HCEC 1CT (cell line): ENCODE results near the gene SLC6A19.

Experiments
- DNase-seq: peaks from one replicate; pipeline ENCODE4 v3.0.0-alpha.2; 2017

The SLC6A19 gene

DNA sequence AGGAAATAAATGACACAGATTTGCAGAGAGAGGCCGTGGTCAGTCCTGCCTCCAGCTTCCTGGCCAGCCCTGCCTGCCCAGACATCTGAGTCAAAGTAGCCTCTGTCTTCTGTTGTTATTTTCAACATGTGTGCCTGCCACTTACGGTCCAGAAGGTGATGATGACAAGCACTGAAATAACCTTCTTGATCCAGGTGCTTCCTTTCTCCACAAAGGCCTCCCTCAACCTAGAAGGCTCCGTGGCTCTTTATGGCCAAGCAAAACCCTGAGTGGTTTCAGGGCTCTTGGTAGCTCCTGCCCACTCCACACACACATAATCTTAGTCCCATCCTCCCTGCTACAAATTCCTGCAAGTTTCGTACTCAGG, 34.1 kb upstream of the SLC6A19 start:
- DNase-seq: no peak

DNA sequence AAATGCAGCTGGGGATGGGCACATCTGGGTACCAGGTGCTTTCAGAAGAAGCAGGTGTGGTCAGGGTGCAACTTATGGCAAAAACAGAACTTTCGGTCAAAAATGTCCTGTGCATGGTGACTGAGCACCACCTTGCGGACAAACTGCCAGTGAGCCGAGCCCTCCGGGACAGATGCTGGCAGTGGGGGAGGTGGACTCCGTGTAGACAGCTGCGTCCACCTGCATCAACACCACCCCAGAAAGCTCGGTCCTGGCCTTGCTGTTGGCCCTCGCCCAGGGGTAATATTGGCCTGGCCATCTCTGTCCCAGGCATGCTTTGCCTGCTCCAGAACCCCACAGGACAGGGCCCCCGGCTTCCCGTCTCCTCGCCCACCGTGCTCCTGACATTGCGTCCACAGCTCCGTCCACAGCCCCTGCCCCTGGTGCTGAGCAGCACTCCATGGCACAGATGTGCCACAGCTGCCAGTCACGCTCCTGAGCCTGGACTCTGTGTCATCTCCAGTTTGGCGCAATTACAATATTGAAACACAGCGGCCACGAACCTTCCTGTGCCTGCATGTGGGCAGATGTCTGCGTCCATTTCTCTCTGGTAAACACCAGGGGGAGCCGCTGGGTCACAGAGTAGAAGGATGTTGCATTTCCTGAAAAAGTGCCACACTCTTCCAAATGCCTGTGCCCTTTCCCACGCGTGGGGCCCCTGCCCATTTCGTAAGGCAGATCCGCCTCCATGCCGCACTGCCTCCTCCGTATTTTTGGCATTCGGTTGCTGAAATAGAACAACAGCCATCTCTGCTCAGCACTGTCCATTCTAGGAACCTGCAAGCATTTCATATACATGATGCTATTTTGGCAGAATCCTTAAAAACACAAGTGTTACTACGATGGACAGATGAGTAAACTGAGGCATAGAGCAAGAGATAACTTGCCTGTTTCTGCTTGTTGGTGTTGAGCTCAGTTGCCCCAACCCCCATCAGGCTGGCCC, 33.4 kb upstream of the SLC6A19 start:
- DNase-seq: peak; percentile 59

DNA sequence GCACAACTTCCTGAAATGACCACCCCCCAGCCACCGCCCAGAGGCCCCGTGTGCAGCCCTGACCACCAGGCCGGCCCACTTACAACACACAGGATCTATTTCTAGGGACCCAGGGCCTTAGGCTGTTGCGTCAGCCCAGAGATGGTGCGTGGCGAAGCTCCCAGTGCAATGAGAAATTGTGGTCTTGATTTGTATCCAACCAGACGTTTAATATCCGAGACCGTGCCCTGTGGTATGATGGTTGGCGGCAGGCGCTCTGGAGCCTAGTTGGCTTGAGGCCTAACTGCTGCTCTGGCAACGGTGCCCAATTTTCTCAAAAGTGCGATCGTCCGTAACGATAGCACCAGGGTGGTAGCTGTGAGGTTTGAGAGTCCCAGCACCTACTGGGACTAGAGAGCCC, 32.6 kb upstream of the SLC6A19 start:
- DNase-seq: no peak

GRCh38 chr5:1169211-1170115, 31.9 kb upstream of the SLC6A19 start:
- DNase-seq: no peak

GRCh38 chr5:1171340-1171941, 30.0 kb upstream of the SLC6A19 start:
- DNase-seq: no peak

- DNase-seq: no peak
These were observed 29.3 kb upstream of the SLC6A19 start for GRCh38 chr5:1172007-1172581.

DNA sequence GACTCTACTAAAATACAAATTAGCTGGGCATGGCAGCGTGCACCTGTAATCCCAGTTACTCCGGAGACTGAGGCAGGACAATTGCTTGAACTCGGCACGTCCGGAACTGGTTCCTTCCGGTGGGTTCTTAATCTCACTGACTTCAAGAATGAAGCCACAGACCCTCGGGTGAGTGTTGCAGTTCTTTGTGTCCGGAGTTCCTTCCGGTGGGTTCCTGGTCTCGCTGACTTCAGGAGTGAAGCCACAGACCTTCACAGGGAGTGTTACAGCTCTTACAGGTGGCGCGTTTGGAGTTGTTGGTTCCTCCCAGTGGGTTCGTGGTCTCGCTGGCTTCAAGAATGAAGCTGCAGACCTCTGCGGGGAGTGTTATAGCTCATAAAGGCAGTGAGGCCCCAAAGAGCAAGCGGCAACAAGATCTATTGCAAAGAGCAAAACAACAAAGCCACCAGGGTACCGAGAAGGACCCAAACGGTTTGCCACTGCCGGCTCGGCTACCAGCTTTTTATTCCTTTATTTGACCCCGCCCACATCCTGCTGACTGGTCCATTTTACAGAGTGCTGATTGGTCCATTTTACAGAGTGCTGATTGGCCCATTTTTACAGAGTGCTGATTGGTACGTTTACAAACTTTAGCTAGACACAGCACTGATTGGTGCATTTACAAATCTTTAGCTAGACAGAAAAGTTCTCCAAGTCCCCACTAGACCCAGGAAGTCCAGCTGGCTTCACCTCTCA, 28.6 kb upstream of the SLC6A19 start:
- no peak for DNase-seq

- no peak for DNase-seq
These were observed 27.8 kb upstream of the SLC6A19 start for GRCh38 chr5:1173485-1174070.

- DNase-seq: peak; percentile 51
These were observed 27.1 kb upstream of the SLC6A19 start for GRCh38 chr5:1174122-1174936.

DNA sequence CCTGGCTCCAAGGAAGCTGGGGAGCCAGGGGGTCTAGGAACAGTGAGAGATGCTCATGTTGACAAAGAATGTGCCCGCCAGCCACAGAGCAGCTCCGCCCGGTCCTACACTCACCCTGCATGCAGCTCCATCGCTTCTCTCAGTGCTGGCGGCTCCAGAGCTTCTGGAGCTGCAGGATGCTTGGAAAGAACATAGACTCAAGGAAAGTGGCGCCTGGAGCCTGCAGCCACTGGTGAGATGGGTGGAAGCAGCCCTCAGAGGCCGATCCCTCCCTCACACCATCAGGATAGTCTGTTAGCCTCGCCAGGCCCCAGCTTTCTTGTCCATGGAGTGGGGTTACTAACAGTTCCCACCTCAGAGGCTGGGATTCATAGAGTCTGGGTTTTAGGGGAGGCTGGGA, 26.4 kb upstream of the SLC6A19 start:
- DNase-seq: no peak

- no peak for DNase-seq
These were observed 25.5 kb upstream of the SLC6A19 start for GRCh38 chr5:1175801-1176472.

DNA sequence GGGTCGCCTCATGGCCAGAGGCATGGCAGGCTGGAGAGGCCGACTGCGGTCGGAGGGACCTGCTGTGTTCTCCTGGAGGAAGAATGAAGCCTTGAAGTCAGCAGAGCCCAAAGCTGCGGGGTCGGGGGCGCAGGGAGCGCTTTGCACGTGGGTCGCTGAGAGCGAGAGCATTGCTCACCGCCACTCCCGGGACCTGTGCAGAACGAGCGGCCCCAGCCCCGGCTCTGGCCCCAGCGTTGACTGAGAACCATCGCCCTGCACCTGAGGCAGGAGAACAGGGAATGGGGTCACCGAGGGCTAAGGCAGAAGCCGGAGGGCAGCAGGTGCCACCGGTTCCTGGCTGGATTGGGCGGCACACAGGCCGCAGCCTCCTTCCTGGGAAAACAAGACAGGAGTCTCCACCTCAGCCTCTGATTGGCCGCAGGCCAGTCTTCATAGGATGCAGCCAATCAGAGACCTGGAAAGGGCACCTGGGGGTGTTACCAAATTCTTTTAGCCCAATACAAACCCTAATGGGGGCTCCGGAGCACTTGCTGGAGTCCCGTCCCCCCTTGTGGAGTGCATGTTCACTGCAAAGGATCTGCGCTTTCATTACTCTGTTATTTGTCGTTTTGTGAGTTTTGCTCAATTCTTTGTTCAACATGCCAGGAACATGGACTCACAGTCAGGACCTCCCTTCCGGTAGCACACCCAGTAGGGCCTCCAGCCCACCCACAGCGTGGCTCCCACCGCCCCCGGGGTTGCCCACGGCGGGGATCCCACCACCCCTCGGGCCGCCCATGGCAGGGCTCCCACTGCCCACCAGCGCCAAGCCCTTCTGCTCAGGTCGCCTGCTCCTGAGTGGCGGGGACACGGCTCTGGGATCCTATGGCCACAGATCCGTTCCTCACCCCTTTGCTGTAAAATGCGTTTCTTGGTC, 24.7 kb upstream of the SLC6A19 start:
- DNase-seq: no peak

GRCh38 chr5:1177826-1178528, 23.4 kb upstream of the SLC6A19 start:
- DNase-seq: no peak

DNA sequence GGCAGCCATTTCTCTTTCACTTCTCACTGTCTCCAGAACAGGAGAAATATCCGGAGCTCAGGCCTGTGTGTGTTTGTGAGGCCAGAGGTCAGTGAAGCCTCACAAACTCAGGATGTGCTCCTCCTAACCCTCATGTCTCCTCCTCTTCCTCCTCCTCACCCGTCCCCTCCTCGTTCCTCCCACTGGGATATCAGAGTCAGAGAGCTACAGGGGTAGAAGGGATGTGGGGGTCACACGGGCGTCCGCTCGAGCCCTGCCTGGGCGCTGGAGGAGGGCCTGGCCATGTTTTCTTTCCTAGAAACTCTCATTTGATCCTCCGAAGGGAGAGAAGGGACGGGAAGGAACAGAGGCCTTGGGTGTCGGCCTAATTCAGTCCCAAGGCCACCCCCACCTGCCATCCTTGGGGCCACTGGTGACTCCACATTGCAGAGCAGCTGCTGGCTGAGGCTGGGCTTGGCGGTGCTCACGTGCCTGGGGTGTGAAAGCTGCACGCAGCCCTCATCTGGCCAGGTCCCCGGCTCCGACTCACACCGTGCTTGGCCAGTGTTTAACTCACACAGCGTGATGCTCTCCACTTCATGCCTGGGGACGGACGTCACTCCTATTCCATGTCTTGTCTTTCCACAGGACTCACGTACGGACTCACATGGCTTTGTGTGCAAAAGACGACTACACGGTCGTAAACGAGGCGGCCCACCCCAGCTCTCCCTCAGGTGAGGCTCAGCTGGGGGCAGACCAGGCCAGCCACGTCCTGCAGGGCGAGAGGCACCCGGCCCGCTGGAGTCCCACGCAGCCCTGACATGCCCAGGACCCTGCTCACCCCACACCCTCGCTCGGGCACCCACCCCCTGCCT, 22.6 kb upstream of the SLC6A19 start:
- DNase-seq: no peak

GRCh38 chr5:1179383-1179715, 22.0 kb upstream of the SLC6A19 start:
- no peak for DNase-seq

DNA sequence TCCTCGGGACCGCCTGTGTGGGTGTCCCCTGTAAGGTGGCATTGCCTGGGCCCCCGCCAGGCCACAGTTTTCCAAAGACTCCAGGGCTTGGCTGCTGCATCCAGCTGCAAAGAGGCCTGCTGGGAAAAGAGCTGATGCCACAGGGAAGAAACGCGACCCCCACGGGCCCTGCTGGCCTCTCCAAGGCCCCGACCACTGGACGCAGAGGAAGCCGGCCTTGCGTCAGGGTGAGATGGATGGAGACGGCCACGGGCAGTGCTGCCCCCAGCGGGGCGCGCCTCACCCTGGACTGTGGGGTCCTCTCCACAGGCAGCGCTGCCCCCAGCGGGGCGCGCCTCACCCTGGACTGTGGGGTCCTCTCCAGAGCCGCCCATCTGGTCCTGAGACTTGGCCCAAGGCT, 21.3 kb upstream of the SLC6A19 start:
- DNase-seq: no peak

- DNase-seq: no peak
These were observed 20.5 kb upstream of the SLC6A19 start for GRCh38 chr5:1180841-1181271.
